H9 (cell line): ENCODE data around the gene CLCNKB. TPM values are rescaled to one million over a fixed set of nuclear protein-coding genes. Genes with fewer than 3 reads are reported as not detected.
A peak's percentile ranks its signal among the peaks of the same experiment; 100 is the strongest.

Source experiments
- DNase-seq: peaks from one replicate; pipeline ENCODE4 v3.0.0-alpha.2; 2017
- H2AFZ ChIP-seq: one replicate; pipeline ENCODE4 v1.6.1; 2013; ENCODE audit warnings: mild to moderate bottlenecking, low read length, control low read depth, moderate library complexity
- H2AK5ac ChIP-seq: 2 replicates; pipeline ENCODE4 v1.6.1; 2013; ENCODE audit warnings: low read length, control low read depth, mixed read lengths; ENCODE audit not compliant: insufficient read length
- H2BK120ac ChIP-seq: one replicate; pipeline ENCODE4 v1.6.1; 2013; ENCODE audit warnings: low read depth, mild to moderate bottlenecking, low read length, control low read depth, inconsistent platforms; ENCODE audit not compliant: poor library complexity, severe bottlenecking
- H2BK12ac ChIP-seq: 2 replicates; pipeline ENCODE4 v1.6.1; 2013; ENCODE audit warnings: low read length, control low read depth, mixed read lengths, low read depth; ENCODE audit not compliant: insufficient read length
- H2BK15ac ChIP-seq: 2 replicates; pipeline ENCODE4 v1.6.1; 2013; ENCODE audit warnings: low read depth, low read length, control low read depth
- H2BK20ac ChIP-seq: one replicate; pipeline ENCODE4 v1.6.1; 2013; ENCODE audit warnings: low read depth, mild to moderate bottlenecking, low read length, control low read depth, inconsistent platforms; ENCODE audit not compliant: poor library complexity, severe bottlenecking
- H2BK5ac ChIP-seq: 2 replicates; pipeline ENCODE4 v1.6.1; 2013; ENCODE audit warnings: low read length, control low read depth, mixed read lengths; ENCODE audit not compliant: insufficient read length
- H3K14ac ChIP-seq: 2 replicates; pipeline ENCODE4 v1.6.1; 2013; ENCODE audit warnings: low read length, control low read depth; ENCODE audit not compliant: insufficient read depth
- H3K18ac ChIP-seq: 2 replicates; pipeline ENCODE4 v1.6.1; 2013; ENCODE audit warnings: low read depth, mild to moderate bottlenecking, mixed read lengths, low read length, control low read depth; ENCODE audit not compliant: insufficient read length
- H3K23ac ChIP-seq: 2 replicates; pipeline ENCODE4 v1.6.1; 2013; ENCODE audit warnings: low read length, control low read depth, mixed read lengths, low read depth; ENCODE audit not compliant: insufficient read length
- H3K23me2 ChIP-seq: 2 replicates; pipeline ENCODE4 v1.6.1; 2013; ENCODE audit warnings: low read depth, mild to moderate bottlenecking, mixed read lengths, low read length, control low read depth; ENCODE audit not compliant: insufficient read length, poor library complexity, severe bottlenecking
- H3K27ac ChIP-seq: 2 replicates; pipeline ENCODE4 v1.5.1; 2013; ENCODE audit warnings: low read length, control low read depth, mixed read lengths, low read depth; ENCODE audit not compliant: insufficient read length
- H3K27me3 ChIP-seq: 2 replicates; pipeline ENCODE4 v1.6.1; 2013; ENCODE audit warnings: low read length, control low read depth, inconsistent platforms; ENCODE audit not compliant: insufficient read depth
- H3K4ac ChIP-seq: 2 replicates; pipeline ENCODE4 v1.6.1; 2013; ENCODE audit warnings: low read depth, mild to moderate bottlenecking, control low read depth, inconsistent platforms, low read length, moderate library complexity
- H3K4me1 ChIP-seq: 2 replicates; pipeline ENCODE4 v1.6.1; 2013; ENCODE audit warnings: low read length, control low read depth, inconsistent platforms; ENCODE audit not compliant: insufficient read depth
- H3K4me2 ChIP-seq: 2 replicates; pipeline ENCODE4 v1.6.1; 2013; ENCODE audit warnings: low read length, control low read depth, mixed read lengths; ENCODE audit not compliant: insufficient read length, insufficient read depth
- H3K56ac ChIP-seq: 2 replicates; pipeline ENCODE4 v1.6.1; 2013; ENCODE audit warnings: low read depth, mild to moderate bottlenecking, mixed read lengths, low read length, control low read depth; ENCODE audit not compliant: insufficient read length
- H3K79me1 ChIP-seq: 2 replicates; pipeline ENCODE4 v1.6.1; 2013; ENCODE audit warnings: low read depth, mild to moderate bottlenecking, moderate library complexity, low read length, control low read depth, inconsistent platforms; ENCODE audit not compliant: insufficient read depth, poor library complexity, severe bottlenecking
- H3K79me2 ChIP-seq: 2 replicates; pipeline ENCODE4 v1.6.1; 2013; ENCODE audit warnings: low read length, control low read depth, inconsistent platforms; ENCODE audit not compliant: insufficient read depth
- H3K9ac ChIP-seq: 2 replicates; pipeline ENCODE4 v1.6.1; 2013; ENCODE audit warnings: low read length, control low read depth, mixed read lengths; ENCODE audit not compliant: insufficient read length; ENCODE audit errors: extremely low read depth
- H3K9me3 ChIP-seq: one replicate; pipeline ENCODE4 v1.6.1; 2013; ENCODE audit warnings: low read depth, low read length, inconsistent platforms; ENCODE audit not compliant: control insufficient read depth
- H3T11ph ChIP-seq: one replicate; pipeline ENCODE4 v1.6.1; 2013; ENCODE audit warnings: mild to moderate bottlenecking, low read length, control low read depth, inconsistent platforms
- H4K20me1 ChIP-seq: one replicate; pipeline ENCODE4 v1.6.1; 2013; ENCODE audit not compliant: control insufficient read depth, insufficient read length, insufficient read depth
- H4K5ac ChIP-seq: 2 replicates; pipeline ENCODE4 v1.6.1; 2013; ENCODE audit warnings: low read depth, mild to moderate bottlenecking, mixed read lengths, low read length, control low read depth; ENCODE audit not compliant: insufficient read length
- H4K8ac ChIP-seq: replicated peaks from 2 replicates; pipeline ENCODE4 v1.6.1; 2013; ENCODE audit warnings: low read length, control low read depth, mixed read lengths, low read depth; ENCODE audit not compliant: insufficient read length
- H4K91ac ChIP-seq: 2 replicates; pipeline ENCODE4 v1.6.1; 2013; ENCODE audit warnings: low read depth, mild to moderate bottlenecking, moderate library complexity, mixed read lengths, low read length, control low read depth; ENCODE audit not compliant: insufficient read length
- H3K27ac Mint-ChIP-seq, 3 experiments: 2 replicates in 2 of 3; 3 replicates in 1 of 3; pipeline ENCODE4 v1.8.0; 2020 to 2021; ENCODE audit warnings: mixed read lengths in 3 of 3, mild to moderate bottlenecking in 1 of 3, moderate library complexity in 1 of 3
- H3K27me3 Mint-ChIP-seq: 2 replicates; pipeline ENCODE4 v1.8.0; 2021; ENCODE audit warnings: low read depth, mild to moderate bottlenecking, moderate library complexity, mixed read lengths
- H3K36me3 Mint-ChIP-seq, 3 experiments: 2 replicates in 2 of 3; 3 replicates in 1 of 3; pipeline ENCODE4 v1.8.0; 2020 to 2021; ENCODE audit warnings: low read depth in 3 of 3, mixed read lengths in 3 of 3; ENCODE audit not compliant: insufficient read depth in 1 of 3
- H3K4me1 Mint-ChIP-seq, 2 experiments: 2 replicates each; pipeline ENCODE4 v1.8.0; 2020; ENCODE audit warnings: mixed read lengths in 2 of 2
- H3K4me3 Mint-ChIP-seq, 2 experiments: 2 replicates in 1 of 2; 3 replicates in 1 of 2; pipeline ENCODE4 v1.8.0; 2020 to 2021; ENCODE audit warnings: mild to moderate bottlenecking in 2 of 2, mixed read lengths in 2 of 2, moderate library complexity in 1 of 2
- H3K9me3 Mint-ChIP-seq, 2 experiments: 2 replicates in 1 of 2; 3 replicates in 1 of 2; pipeline ENCODE4 v1.8.0; 2020; ENCODE audit warnings: mild to moderate bottlenecking in 2 of 2, mixed read lengths in 2 of 2, moderate library complexity in 1 of 2
- CTCF ChIP-seq: fragments of 200-600 bp; sonication (generic); conservative IDR thresholded peaks from 3 replicates; pipeline ENCODE4 v1.8.0; 2021; ENCODE audit warnings: antibody characterized with exemption, mild to moderate bottlenecking
- WGBS: extraction: QIAGEN DNeasy Blood & Tissue Kit; methylation state at CpG from one replicate; pipeline ENCODE4 v1.1.7; 2013; ENCODE audit warnings: missing lambda C conversion rate, low lambda C conversion rate, mixed read lengths; ENCODE audit not compliant: insufficient read length; ENCODE audit errors: extremely low coverage; 5-methylcytosine and 5-hydroxymethylcytosine counted together
- total RNA-seq: library from RNA; stranded (reverse); gene quantifications from 2 replicates; pipeline ENCODE4 v1.2.1, GENCODE V29; 2021

CLCNKB gene
- total RNA-seq, 1 experiment from 2014 or later, result 1.7 TPM

- Mint-ChIP-seq H3K4me1 (peaks cover 0 to 6% of the 10 kb centered on the region in 2 experiments; a peak in 3 of 4 replicates), H3K27me3 (peaks cover 17% of the 10 kb centered on the region), H3K27ac (peak overlapping the region in 1 of 3 experiments; percentile 53; a peak in 2 of 7 replicates), H3K9me3 (no peaks in the 10 kb centered on the region), H3K4me3 (no peak overlapping the region), H3K36me3 (no peaks in the 10 kb centered on the region)
- Histone ChIP-seq H2AK5ac (no peak overlapping the region), H3K14ac (no peak overlapping the region), H3K18ac (no peak overlapping the region), H4K91ac (no peak overlapping the region), H2BK5ac (no peak overlapping the region), H4K5ac (no peak overlapping the region), H2BK12ac (no peak overlapping the region), H4K8ac (no peak overlapping the region), H2BK20ac (no peak overlapping the region), H3K4me1 (no peaks in the 10 kb centered on the region), H3K27me3 (no peaks in the 10 kb centered on the region), H3K23me2 (no peaks in the 10 kb centered on the region), H4K20me1 (no peaks in the 10 kb centered on the region), H3K79me1 (no peaks in the 10 kb centered on the region), H2AFZ (no peak overlapping the region), H3K4me2 (no peak overlapping the region), H3K27ac (no peak overlapping the region), H3K23ac (no peak overlapping the region), H3K9ac (no peak overlapping the region), H2BK120ac (no peak overlapping the region), H3K79me2 (no peaks in the 10 kb centered on the region), H3T11ph (no peak overlapping the region), H2BK15ac (no peak overlapping the region), H3K9me3 (no peaks in the 10 kb centered on the region), H3K4ac (no peak overlapping the region), H3K56ac (no peak overlapping the region)
- WGBS, result no CpG with 5 or more reads among the region's 8 CpGs
- TF ChIP-seq CTCF, result no peak
- DNase-seq, result no peak
These were observed 2.4 kb upstream of the CLCNKB start for GRCh38 chr1:16041200-16041599.
